HG03103 (cell line): ENCODE data around the gene ST8SIA5.

ENCODE experiments used
- ATAC-seq: cut with Tn5 transposase; IDR thresholded peaks from one replicate; pipeline ENCODE4 v1.9.1; 2021; ENCODE audit warnings: low read depth; ENCODE audit not compliant: unreplicated experiment

ST8SIA5 gene

GRCh38 chr18:46748466-46748865 lies 8.4 kb downstream of the ST8SIA5 start:
- ATAC-seq: no peak

- ATAC-seq: no peak
Observed at GRCh38 chr18:46740046-46740445, 16.8 kb downstream of the ST8SIA5 start.

GRCh38 chr18:46738491-46738890 lies 18.4 kb downstream of the ST8SIA5 start:
- ATAC-seq: no peak

GRCh38 chr18:46736736-46737135 lies 20.1 kb downstream of the ST8SIA5 start:
- no peak for ATAC-seq

- no peak for ATAC-seq
Observed at GRCh38 chr18:46736135-46736534, 20.7 kb downstream of the ST8SIA5 start.

- ATAC-seq: no peak
Observed at GRCh38 chr18:46734981-46735380, 21.9 kb downstream of the ST8SIA5 start.

GRCh38 chr18:46733872-46734271 lies 23.0 kb downstream of the ST8SIA5 start:
- ATAC-seq: no peak

- no peak for ATAC-seq
Observed at GRCh38 chr18:46732801-46733200, 24.1 kb downstream of the ST8SIA5 start.

- no peak for ATAC-seq
Observed at GRCh38 chr18:46732201-46732600, 24.7 kb downstream of the ST8SIA5 start.

GRCh38 chr18:46731316-46731715 lies 25.5 kb downstream of the ST8SIA5 start:
- no peak for ATAC-seq

GRCh38 chr18:46728219-46728930 lies 28.5 kb downstream of the ST8SIA5 start:
- ATAC-seq: no peak

GRCh38 chr18:46727177-46727576 lies 29.7 kb downstream of the ST8SIA5 start:
- ATAC-seq: no peak

GRCh38 chr18:46725310-46725709 lies 31.5 kb downstream of the ST8SIA5 start:
- no peak for ATAC-seq

- ATAC-seq: no peak
Observed at GRCh38 chr18:46723856-46724415, 32.9 kb downstream of the ST8SIA5 start.

- ATAC-seq: no peak
Observed at GRCh38 chr18:46722051-46722450, 34.8 kb downstream of the ST8SIA5 start.

GRCh38 chr18:46721331-46721730 lies 35.5 kb downstream of the ST8SIA5 start:
- no peak for ATAC-seq

- ATAC-seq: no peak
Observed at GRCh38 chr18:46720521-46720920, 36.3 kb downstream of the ST8SIA5 start.

- no peak for ATAC-seq
Observed at GRCh38 chr18:46720092-46720491, 36.8 kb downstream of the ST8SIA5 start.

- ATAC-seq: no peak
Observed at GRCh38 chr18:46719388-46719787, 37.5 kb downstream of the ST8SIA5 start.

GRCh38 chr18:46718501-46719341 lies 38.1 kb downstream of the ST8SIA5 start:
- ATAC-seq: no peak

- no peak for ATAC-seq
Observed at GRCh38 chr18:46716827-46717226, 40.0 kb downstream of the ST8SIA5 start.

- ATAC-seq: no peak
Observed at GRCh38 chr18:46716336-46716735, 40.5 kb downstream of the ST8SIA5 start.
